Measurements from ENCODE around the gene MXI1.

Gene MXI1

GRCh38 chr10:110279407-110279986 is 72.1 kb downstream of the MXI1 start:
- peak overlapping the region; percentile 35 for H3K4me3 ChIP-seq (ENCODE audit: low read length, poor library complexity, severe bottlenecking)

GRCh38 chr10:110284262-110284661 is 76.9 kb downstream of the MXI1 start:
- Histone ChIP-seq H3K27me3 (ENCODE audit: insufficient read depth, low read length, poor library complexity, severe bottlenecking) (no peaks in the 10 kb centered on the region), H3F3A (ENCODE audit: low read depth) (no peaks in the 10 kb centered on the region), H3K9me2 (replicated peaks; ENCODE audit: low read depth, low read length) (no peaks in the 10 kb centered on the region), H3K9me3 (ENCODE audit: insufficient read depth, low read depth, low read length) (no peaks in the 10 kb centered on the region), H3K36me3 (ENCODE audit: insufficient read depth, low read length) (peaks cover 54% of the 10 kb centered on the region; the same call in 1 of the 2 replicates), H3K4me1 (ENCODE audit: insufficient read depth, low read length, poor library complexity, severe bottlenecking) (peaks cover 1% of the 10 kb centered on the region), H3K9ac (ENCODE audit: low read depth, low read length, poor library complexity, severe bottlenecking) (no peak overlapping the region), H3K79me2 (ENCODE audit: insufficient read depth, low read length) (no peaks in the 10 kb centered on the region), H3K4me2 (ENCODE audit: low read depth, low read length, poor library complexity, severe bottlenecking) (no peak overlapping the region), H4K20me1 (ENCODE audit: insufficient read depth, low read length, poor library complexity, severe bottlenecking) (no peaks in the 10 kb centered on the region), H2AFZ (ENCODE audit: low read length) (no peak overlapping the region), H3K4me3 (ENCODE audit: low read length, poor library complexity, severe bottlenecking) (no peak overlapping the region)
- no peak for TF ChIP-seq CTCF (conservative IDR thresholded peaks at IDR 0.05; ENCODE audit: low read length)
- TF ChIP-seq EZH2phosphoT487 (IDR thresholded peaks at IDR 0.05; ENCODE audit: borderline replicate concordance) = no peak

More at GRCh38 chr10:110279407-110279986, 72.1 kb downstream of the MXI1 start:
- Histone ChIP-seq H3K9ac (ENCODE audit: low read depth, low read length, poor library complexity, severe bottlenecking) (no peak overlapping the region), H3K79me2 (ENCODE audit: insufficient read depth, low read length) (no peaks in the 10 kb centered on the region), H4K20me1 (ENCODE audit: insufficient read depth, low read length, poor library complexity, severe bottlenecking) (no peaks in the 10 kb centered on the region), H2AFZ (ENCODE audit: low read length) (no peak overlapping the region), H3K36me3 (ENCODE audit: insufficient read depth, low read length) (peaks cover 18% of the 10 kb centered on the region; the same call in 1 of the 2 replicates), H3K4me2 (ENCODE audit: low read depth, low read length, poor library complexity, severe bottlenecking) (peak overlapping the region; percentile 59), H3F3A (ENCODE audit: low read depth) (no peaks in the 10 kb centered on the region), H3K27me3 (ENCODE audit: insufficient read depth, low read length, poor library complexity, severe bottlenecking) (no peaks in the 10 kb centered on the region), H3K9me3 (ENCODE audit: insufficient read depth, low read depth, low read length) (no peaks in the 10 kb centered on the region), H3K4me1 (ENCODE audit: insufficient read depth, low read length, poor library complexity, severe bottlenecking) (peaks cover 42% of the 10 kb centered on the region), H3K9me2 (replicated peaks; ENCODE audit: low read depth, low read length) (no peaks in the 10 kb centered on the region)
- no peak for TF ChIP-seq EZH2phosphoT487 (IDR thresholded peaks at IDR 0.05; ENCODE audit: borderline replicate concordance)
- TF ChIP-seq CTCF (conservative IDR thresholded peaks at IDR 0.05; ENCODE audit: low read length) = peak; percentile 84

- H3K9ac ChIP-seq (ENCODE audit: low read depth, low read length, poor library complexity, severe bottlenecking) = no peak overlapping the region
- H4K20me1 ChIP-seq (ENCODE audit: insufficient read depth, low read length, poor library complexity, severe bottlenecking) = no peaks in the 10 kb centered on the region
- no peak overlapping the region for H2AFZ ChIP-seq (ENCODE audit: low read length)
- H3K9me3 ChIP-seq (ENCODE audit: insufficient read depth, low read depth, low read length) = no peaks in the 10 kb centered on the region
- H3K9me2 ChIP-seq (replicated peaks; ENCODE audit: low read depth, low read length) = no peaks in the 10 kb centered on the region
- no peaks in the 10 kb centered on the region for H3K27me3 ChIP-seq (ENCODE audit: insufficient read depth, low read length, poor library complexity, severe bottlenecking)
- H3K4me2 ChIP-seq (ENCODE audit: low read depth, low read length, poor library complexity, severe bottlenecking) = no peak overlapping the region
- TF ChIP-seq CTCF (conservative IDR thresholded peaks at IDR 0.05; ENCODE audit: low read length) (no peak), EZH2phosphoT487 (IDR thresholded peaks at IDR 0.05; ENCODE audit: borderline replicate concordance) (no peak)
- H3F3A ChIP-seq (ENCODE audit: low read depth) = no peaks in the 10 kb centered on the region
- no peaks in the 10 kb centered on the region for H3K79me2 ChIP-seq (ENCODE audit: insufficient read depth, low read length)
- no peaks in the 10 kb centered on the region for H3K4me1 ChIP-seq (ENCODE audit: insufficient read depth, low read length, poor library complexity, severe bottlenecking)
- no peak overlapping the region for H3K4me3 ChIP-seq (ENCODE audit: low read length, poor library complexity, severe bottlenecking)
- H3K36me3 ChIP-seq (ENCODE audit: insufficient read depth, low read length) = peaks cover 59% of the 10 kb centered on the region; the same call in 1 of the 2 replicates
Observed at GRCh38 chr10:110285501-110285900, 78.1 kb downstream of the MXI1 start.

Data from Loucy (cell line).